Nephron (organoid): ENCODE results near the gene ESD.

ENCODE experiments used
- H3K27ac Mint-ChIP-seq, 3 experiments: 2 replicates each; pipeline ENCODE4 v1.8.0; 2020; ENCODE audit warnings: mixed read lengths in 3 of 3, mild to moderate bottlenecking in 2 of 3, moderate library complexity in 1 of 3
- H3K27me3 Mint-ChIP-seq: 2 replicates; pipeline ENCODE4 v1.8.0; 2021; ENCODE audit warnings: low read depth, mild to moderate bottlenecking, moderate library complexity, mixed read lengths
- H3K36me3 Mint-ChIP-seq: 2 replicates; pipeline ENCODE4 v1.8.0; 2020; ENCODE audit warnings: low read depth, mixed read lengths
- H3K4me1 Mint-ChIP-seq: 2 replicates; pipeline ENCODE4 v1.8.0; 2020; ENCODE audit warnings: mixed read lengths
- H3K4me3 Mint-ChIP-seq, 3 experiments: 2 replicates each; pipeline ENCODE4 v1.8.0; 2020; ENCODE audit warnings: mild to moderate bottlenecking in 3 of 3, mixed read lengths in 3 of 3, moderate library complexity in 2 of 3
- H3K9me3 Mint-ChIP-seq: 2 replicates; pipeline ENCODE4 v1.8.0; 2020; ENCODE audit warnings: mixed read lengths
- CTCF ChIP-seq, 3 experiments: fragments of 200-600 bp; sonication (generic); IDR thresholded peaks; one replicate each; pipeline ENCODE4 v1.5.0; 2021; ENCODE audit warnings: antibody characterized with exemption in 3 of 3; ENCODE audit not compliant: unreplicated experiment in 3 of 3

ESD gene

GRCh38 chr13:46803586-46803985, 6.6 kb upstream of the ESD start:
- no peaks in the 10 kb centered on the region for H3K27me3 Mint-ChIP-seq

GRCh38 chr13:46801858-46802257, 4.9 kb upstream of the ESD start:
- no peaks in the 10 kb centered on the region for H3K27me3 Mint-ChIP-seq
- no peak overlapping the region for H3K4me3 Mint-ChIP-seq
- no peaks in the 10 kb centered on the region for H3K9me3 Mint-ChIP-seq
- H3K27ac Mint-ChIP-seq, result no peak overlapping the region
- H3K36me3 Mint-ChIP-seq, result no peaks in the 10 kb centered on the region
- H3K4me1 Mint-ChIP-seq, result peaks cover 9% of the 10 kb centered on the region
- TF ChIP-seq CTCF (IDR thresholded peaks at IDR 0.05; ENCODE audit: unreplicated experiment in 3 of 3), result no peak

More at GRCh38 chr13:46803586-46803985, 6.6 kb upstream of the ESD start:
- no peaks in the 10 kb centered on the region for H3K4me1 Mint-ChIP-seq
- H3K4me3 Mint-ChIP-seq, result no peak overlapping the region
- H3K9me3 Mint-ChIP-seq, result no peaks in the 10 kb centered on the region
- no peak for TF ChIP-seq CTCF (IDR thresholded peaks at IDR 0.05; ENCODE audit: unreplicated experiment in 3 of 3)
- no peaks in the 10 kb centered on the region for H3K36me3 Mint-ChIP-seq
- no peak overlapping the region for H3K27ac Mint-ChIP-seq

DNA sequence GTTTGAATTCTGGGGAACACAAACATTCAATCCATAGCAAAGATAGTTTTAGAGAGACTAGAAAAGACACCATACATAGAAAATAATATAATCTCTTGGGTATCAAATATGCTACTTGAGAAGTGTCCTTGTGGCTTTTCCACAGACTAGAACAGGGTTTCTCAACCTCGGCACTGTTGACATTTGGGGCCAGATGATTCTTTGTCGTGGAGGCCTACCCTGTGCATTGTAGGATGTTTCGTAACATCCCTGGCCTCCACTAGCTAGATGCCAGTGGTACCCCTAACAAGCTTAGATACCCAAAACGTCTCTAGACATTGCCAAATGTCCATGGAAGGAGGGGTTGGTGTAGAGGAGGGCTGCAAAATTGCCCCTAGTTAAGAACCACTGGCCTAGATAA, 2.2 kb upstream of the ESD start:
- peak overlapping the region in 1 of 3 experiments; percentile 34 for H3K4me3 Mint-ChIP-seq

DNA sequence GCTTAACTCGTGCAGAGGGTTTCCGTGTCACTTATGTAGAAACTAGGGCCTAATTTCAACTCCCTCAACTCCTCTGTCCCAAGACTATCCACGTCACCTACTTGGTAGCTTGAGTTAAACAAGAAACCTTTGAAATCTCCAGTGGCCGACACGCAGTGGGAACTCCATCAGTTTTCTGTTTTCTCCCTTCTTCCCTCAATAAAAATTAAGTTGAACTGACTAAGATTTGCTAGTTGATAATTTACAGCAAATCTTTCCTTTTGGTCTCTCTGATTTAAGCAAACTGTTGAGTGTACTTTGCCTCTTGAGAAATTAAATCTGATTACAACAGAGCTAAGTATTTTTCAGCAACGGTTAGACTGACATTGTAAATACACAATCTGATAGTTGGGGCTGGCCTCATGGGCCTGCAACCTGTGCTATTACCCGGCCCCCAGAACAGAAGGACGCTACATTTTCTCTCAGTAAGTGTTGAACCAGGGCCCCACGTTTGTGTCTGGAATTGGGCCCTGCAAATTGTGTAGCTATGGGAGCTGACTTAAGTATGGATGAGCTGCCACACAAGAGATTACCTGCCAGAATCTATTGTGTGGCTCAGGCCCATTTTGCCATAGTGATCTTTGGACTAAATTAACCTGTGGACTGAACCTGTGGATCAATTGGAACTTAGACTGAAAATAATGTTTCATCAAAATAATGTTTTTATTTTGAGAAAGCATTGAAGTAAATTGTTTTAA, 708 bp upstream of the ESD start:
- TF ChIP-seq CTCF (IDR thresholded peaks at IDR 0.05; ENCODE audit: unreplicated experiment in 3 of 3), result no peak
- peak overlapping the region; percentile 98 to 99 (median 98) for H3K27ac Mint-ChIP-seq
- no peaks in the 10 kb centered on the region for H3K27me3 Mint-ChIP-seq
- no peaks in the 10 kb centered on the region for H3K9me3 Mint-ChIP-seq
- peaks cover 35% of the 10 kb centered on the region for H3K4me1 Mint-ChIP-seq
- H3K36me3 Mint-ChIP-seq, result peaks cover 8% of the 10 kb centered on the region
- H3K4me3 Mint-ChIP-seq, result peak overlapping the region; percentile 92 to 94 (median 94)

More for the DNA sequence above, 2.2 kb upstream of the ESD start:
- no peak for TF ChIP-seq CTCF (IDR thresholded peaks at IDR 0.05; ENCODE audit: unreplicated experiment in 3 of 3)
- H3K27me3 Mint-ChIP-seq, result no peaks in the 10 kb centered on the region
- H3K4me1 Mint-ChIP-seq, result peaks cover 29% of the 10 kb centered on the region
- H3K36me3 Mint-ChIP-seq, result peaks cover 8% of the 10 kb centered on the region
- peak overlapping the region in 2 of 3 experiments; percentile 64 to 99 for H3K27ac Mint-ChIP-seq
- no peaks in the 10 kb centered on the region for H3K9me3 Mint-ChIP-seq

- Mint-ChIP-seq H3K36me3 (peaks cover 8% of the 10 kb centered on the region), H3K4me1 (peaks cover 35% of the 10 kb centered on the region), H3K27ac (peak overlapping the region; percentile 98 to 99 (median 98)), H3K9me3 (no peaks in the 10 kb centered on the region), H3K27me3 (no peaks in the 10 kb centered on the region), H3K4me3 (peak overlapping the region; percentile 92 to 94 (median 94))
- TF ChIP-seq CTCF (IDR thresholded peaks at IDR 0.05; ENCODE audit: unreplicated experiment in 3 of 3), result no peak
These were observed 839 bp downstream of the ESD start for GRCh38 chr13:46796129-46796514.

- Mint-ChIP-seq H3K27me3 (no peaks in the 10 kb centered on the region), H3K36me3 (peaks cover 15% of the 10 kb centered on the region), H3K27ac (peak overlapping the region in 2 of 3 experiments; percentile 67 to 82), H3K4me1 (peaks cover 35% of the 10 kb centered on the region), H3K9me3 (no peaks in the 10 kb centered on the region), H3K4me3 (peak overlapping the region; percentile 86 to 94 (median 92))
- TF ChIP-seq CTCF (IDR thresholded peaks at IDR 0.05; ENCODE audit: unreplicated experiment in 3 of 3), result no peak
These were observed 1.6 kb downstream of the ESD start for GRCh38 chr13:46795321-46795720.
